Measurements from ENCODE around the gene PWWP2B. TPM values are rescaled to one million over a fixed set of nuclear protein-coding genes. Genes with fewer than 3 reads are reported as not detected.

The PWWP2B gene
- total and polyA plus RNA-seq, 2 of the 8 experiments (the other 6 are each of a cell fraction or from before 2014, with no cell fraction given) = 5.3 to 10.8 TPM

- peak in 1 of 2 experiments; percentile 89 for DNase-seq (ENCODE audit: low read depth in 1 of 2, low spot score in 2 of 2)
- no peaks in the 10 kb centered on the region; a peak in 1 of 8 replicates for H3K36me3 ChIP-seq (ENCODE audit: control insufficient read depth in 2 of 4, insufficient read depth in 4 of 4, low read length in 3 of 4)
- TF ChIP-seq SP4 (IDR thresholded peaks at IDR 0.05; ENCODE audit: low read length) (no peak), PHF8 (conservative IDR thresholded peaks at IDR 0.05; ENCODE audit: low read depth, low read length) (no peak), TAF7 (optimal IDR thresholded peaks at IDR 0.05; ENCODE audit: borderline replicate concordance, low read depth, low read length) (no peak), POLR2A (IDR thresholded peaks at IDR 0.05; ENCODE audit: control extremely low read depth in 1 of 2, low read depth in 2 of 2, low read length in 2 of 2) (no peak), BRCA1 (IDR thresholded peaks at IDR 0.05; ENCODE audit: low read depth, low read length) (no peak), RAD21 (IDR thresholded peaks at IDR 0.05 in 1 of 2, conservative IDR thresholded peaks at IDR 0.05 in 1 of 2; ENCODE audit: low read depth in 2 of 2, low read length in 2 of 2) (peak; percentile 63 to 72), TCF12 (IDR thresholded peaks at IDR 0.05; ENCODE audit: low read depth, low read length) (no peak), CREB1 (IDR thresholded peaks at IDR 0.05) (peak; percentile 65)
- TF ChIP-seq, protein P1, sequence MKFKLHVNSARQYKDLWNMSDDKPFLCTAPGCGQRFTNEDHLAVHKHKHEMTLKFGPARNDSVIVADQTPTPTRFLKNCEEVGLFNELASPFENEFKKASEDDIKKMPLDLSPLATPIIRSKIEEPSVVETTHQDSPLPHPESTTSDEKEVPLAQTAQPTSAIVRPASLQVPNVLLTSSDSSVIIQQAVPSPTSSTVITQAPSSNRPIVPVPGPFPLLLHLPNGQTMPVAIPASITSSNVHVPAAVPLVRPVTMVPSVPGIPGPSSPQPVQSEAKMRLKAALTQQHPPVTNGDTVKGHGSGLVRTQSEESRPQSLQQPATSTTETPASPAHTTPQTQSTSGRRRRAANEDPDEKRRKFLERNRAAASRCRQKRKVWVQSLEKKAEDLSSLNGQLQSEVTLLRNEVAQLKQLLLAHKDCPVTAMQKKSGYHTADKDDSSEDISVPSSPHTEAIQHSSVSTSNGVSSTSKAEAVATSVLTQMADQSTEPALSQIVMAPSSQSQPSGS (IDR thresholded peaks at IDR 0.05; ENCODE audit: low read length) = no peak
- TF ChIP-seq, protein P2, sequence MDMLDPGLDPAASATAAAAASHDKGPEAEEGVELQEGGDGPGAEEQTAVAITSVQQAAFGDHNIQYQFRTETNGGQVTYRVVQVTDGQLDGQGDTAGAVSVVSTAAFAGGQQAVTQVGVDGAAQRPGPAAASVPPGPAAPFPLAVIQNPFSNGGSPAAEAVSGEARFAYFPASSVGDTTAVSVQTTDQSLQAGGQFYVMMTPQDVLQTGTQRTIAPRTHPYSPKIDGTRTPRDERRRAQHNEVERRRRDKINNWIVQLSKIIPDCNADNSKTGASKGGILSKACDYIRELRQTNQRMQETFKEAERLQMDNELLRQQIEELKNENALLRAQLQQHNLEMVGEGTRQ (IDR thresholded peaks at IDR 0.05; ENCODE audit: low read length) = no peak
These were observed 36.1 kb upstream of the PWWP2B start for GRCh38 chr10:132360766-132361447.

More at GRCh38 chr10:132360766-132361447, 36.1 kb upstream of the PWWP2B start:
- no peak overlapping the region for H3K4me3 ChIP-seq (ENCODE audit: extremely low read depth in 1 of 4, insufficient read depth in 2 of 4, low read depth in 3 of 4, low read length in 4 of 4)
- H2BK5ac ChIP-seq (ENCODE audit: low read depth, low read length) = no peak overlapping the region
- no peaks in the 10 kb centered on the region; a peak in 1 of 4 replicates for H3K9me3 ChIP-seq (ENCODE audit: insufficient read depth in 2 of 2, low read depth in 1 of 2, low read length in 1 of 2)
- no peak overlapping the region for H2AK5ac ChIP-seq (ENCODE audit: low read depth, low read length)
- H4K91ac ChIP-seq (replicated peaks; ENCODE audit: insufficient read length, low read length) = no peak overlapping the region
- CTCF ChIA-PET (ENCODE audit: partially characterized antibody) = interaction anchor here (0.6 to 4.8 kb wide), 57 partner anchors 8 to 731 kb away, joined by 3 to 54 read pairs (median 5); no protein-coding TSS in a partner anchor
- peaks cover 7% of the 10 kb centered on the region; the same call in 1 of the 2 replicates for H3K23me2 ChIP-seq (ENCODE audit: low read depth, low read length)
- no peak overlapping the region for H4K8ac ChIP-seq (ENCODE audit: extremely low read depth, insufficient read depth, low read length)
- H4K20me1 ChIP-seq (replicated peaks in 1 of 2; ENCODE audit: control insufficient read depth in 1 of 2, insufficient read depth in 2 of 2, low read length in 2 of 2) = peaks cover 0 to 5% of the 10 kb centered on the region in 2 experiments
- no peaks in the 10 kb centered on the region for H3K4me1 ChIP-seq (replicated peaks in 1 of 4; ENCODE audit: control insufficient read depth in 3 of 4, insufficient read depth in 4 of 4, low read length in 3 of 4)
- no peak overlapping the region for H3K18ac ChIP-seq (ENCODE audit: extremely low read depth, low read length)
- FAIRE-seq = no peak
- H2BK15ac ChIP-seq (ENCODE audit: low read length) = no peak overlapping the region
- H3K56ac ChIP-seq (replicated peaks; ENCODE audit: insufficient read length, low read depth, low read length) = no peak overlapping the region
- WGBS, 2 experiments (ENCODE audit: extremely low coverage in 1 of 2, insufficient coverage in 1 of 2, insufficient read length in 1 of 2, insufficient replicate concordance in 2 of 2, low coverage in 1 of 2, low lambda C conversion rate in 2 of 2, missing lambda C conversion rate in 1 of 2) = 60% methylated on average over 18 of the region's 22 CpGs; no CpG with 5 or more reads in 1 of the 2 experiments
- H3K23ac ChIP-seq (ENCODE audit: insufficient read length) = no peak overlapping the region
- H3K79me2 ChIP-seq (ENCODE audit: control insufficient read depth in 1 of 2, insufficient read depth in 2 of 2, low read length in 2 of 2) = no peaks in the 10 kb centered on the region
- no peak overlapping the region for H3K14ac ChIP-seq (ENCODE audit: insufficient read length)
- POLR2A ChIA-PET (ENCODE audit: partially characterized antibody) = interaction anchor here (0.9 to 1.8 kb wide), 2 partner anchors 10 to 52 kb away, joined by 3 to 5 read pairs; no protein-coding TSS in a partner anchor
- no peak overlapping the region for H3K9ac ChIP-seq (replicated peaks in 1 of 4; ENCODE audit: extremely low read depth in 1 of 4, low read depth in 3 of 4, low read length in 3 of 4)
- H2BK20ac ChIP-seq (ENCODE audit: low read length) = no peak overlapping the region
- H3K4me2 ChIP-seq (ENCODE audit: insufficient read depth in 1 of 2, low read depth in 2 of 2, low read length in 2 of 2) = no peak overlapping the region
- H4K5ac ChIP-seq (ENCODE audit: insufficient read length, low read depth, low read length) = no peak overlapping the region
- no peak overlapping the region for H2AFZ ChIP-seq (ENCODE audit: low read length)
- no peak overlapping the region for H2BK120ac ChIP-seq (replicated peaks; ENCODE audit: low read depth, low read length)
- H3K79me1 ChIP-seq (ENCODE audit: low read depth, low read length) = no peaks in the 10 kb centered on the region
- H2BK12ac ChIP-seq (ENCODE audit: low read depth, low read length) = no peak overlapping the region
- H3K27ac ChIP-seq (ENCODE audit: low read depth, low read length) = no peak overlapping the region
- peaks cover 0 to 2% (median 0%) of the 10 kb centered on the region in 4 experiments; a peak in 1 of 7 replicates for H3K27me3 ChIP-seq (replicated peaks in 1 of 4; ENCODE audit: control insufficient read depth in 3 of 4, extremely low read depth in 1 of 4, insufficient read depth in 3 of 4, low read length in 3 of 4)
- H3K4ac ChIP-seq (replicated peaks; ENCODE audit: insufficient read length, low read depth, low read length) = no peak overlapping the region

All from H1 (cell line).